ENCODE measurements around the gene PLA2G4C.

Gene PLA2G4C

GRCh38 chr19:48044561-48044960 lies 66.1 kb downstream of the PLA2G4C start:
- no peak overlapping the region for H3K27ac ChIP-seq (ENCODE audit: low read depth, low read length)
- H3K4me1 ChIP-seq (ENCODE audit: insufficient read depth, low read length) = no peaks in the 10 kb centered on the region
- H3K9ac ChIP-seq (ENCODE audit: low read length) = no peak overlapping the region
- H3K4me3 ChIP-seq (ENCODE audit: low read depth in 1 of 2, low read length in 2 of 2) = no peak overlapping the region
- peaks cover 0 to 4% of the 10 kb centered on the region in 2 donors for H3K27me3 ChIP-seq (ENCODE audit: control insufficient read depth in 1 of 2, insufficient read depth in 2 of 2, low read length in 2 of 2)
- no peaks in the 10 kb centered on the region for H3K36me3 ChIP-seq (ENCODE audit: insufficient read depth, low read length)
- no peaks in the 10 kb centered on the region for H3K9me3 ChIP-seq (ENCODE audit: low read length)

DNA sequence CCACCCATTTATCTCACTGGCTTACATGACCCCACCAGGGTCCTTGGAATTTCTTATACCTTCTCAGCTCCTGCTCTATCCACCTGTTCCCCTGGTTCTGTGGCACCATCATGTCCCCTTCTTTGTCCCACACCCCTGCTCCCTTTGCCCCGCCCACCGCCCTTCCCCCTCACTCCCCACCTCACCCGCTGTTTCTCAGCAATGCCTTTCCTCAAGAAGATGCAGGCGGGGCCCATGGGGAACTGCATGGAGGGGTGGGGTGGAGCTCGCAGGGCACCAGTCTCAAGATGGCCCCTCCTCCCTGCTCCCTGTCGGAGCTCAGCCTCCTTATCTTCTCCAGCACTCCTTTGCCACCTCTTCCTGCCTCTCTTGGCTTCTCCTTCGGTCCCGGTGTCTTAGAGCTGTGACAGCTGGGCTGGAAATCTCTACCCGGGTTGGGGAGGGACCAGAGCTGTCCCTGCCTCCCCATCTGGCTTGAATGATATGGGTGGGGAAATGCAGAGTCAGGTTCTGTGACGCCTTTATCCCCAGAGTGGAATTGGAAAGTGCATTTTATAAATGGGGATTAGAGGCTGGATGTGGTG lies 66.8 kb downstream of the PLA2G4C start, which contains the start of gene CABP5:
Gene CABP5 (minus strand): TSS at position 405 of the 584 bp plus-strand sequence. CDS start 157 bp downstream, at position 248.
- Histone ChIP-seq H3K27me3 (ENCODE audit: control insufficient read depth in 1 of 2, insufficient read depth in 2 of 2, low read length in 2 of 2) (peaks cover 0 to 4% of the 10 kb centered on the region in 2 donors), H3K9me3 (ENCODE audit: low read length) (no peaks in the 10 kb centered on the region), H3K4me1 (ENCODE audit: insufficient read depth, low read length) (no peaks in the 10 kb centered on the region), H3K4me3 (ENCODE audit: low read depth in 1 of 2, low read length in 2 of 2) (no peak within 1 kb of the TSS), H3K36me3 (ENCODE audit: insufficient read depth, low read length) (no peaks in the 10 kb centered on the region), H3K9ac (ENCODE audit: low read length) (no peak within 1 kb of the TSS), H3K27ac (ENCODE audit: low read depth, low read length) (no peak within 1 kb of the TSS)

DNA sequence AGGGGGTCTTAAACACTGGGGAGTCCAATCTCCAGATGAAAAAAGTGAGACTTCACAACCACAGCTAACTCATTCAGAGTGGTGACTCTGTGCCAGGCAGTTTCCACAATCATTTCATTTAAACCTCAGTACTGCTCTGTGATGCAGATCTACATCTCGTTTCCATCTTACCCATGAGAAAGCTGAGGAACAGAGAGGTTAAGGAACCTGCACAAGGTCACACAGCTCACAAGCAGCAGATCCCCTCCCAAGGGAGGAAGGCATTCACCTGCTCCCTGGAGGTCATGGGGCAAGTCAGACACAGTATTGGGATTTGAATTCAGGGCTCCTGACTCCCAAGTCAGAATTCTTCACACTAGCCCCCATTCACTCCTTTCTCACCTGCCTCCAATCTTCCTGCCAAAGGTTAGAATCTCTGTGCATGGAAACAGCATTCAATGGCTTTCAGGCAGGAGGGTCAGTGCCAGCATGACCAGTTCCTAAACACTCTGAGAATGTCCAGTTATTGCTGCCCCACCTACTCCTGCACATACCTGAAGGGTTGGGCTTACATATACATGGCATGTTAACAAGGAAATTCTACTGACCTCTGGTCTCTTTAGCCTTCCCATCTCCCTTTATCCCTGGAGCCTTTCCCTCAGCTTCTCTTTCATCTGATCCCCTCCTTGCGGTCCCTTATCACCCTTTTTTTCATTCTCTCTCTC lies 68.6 kb downstream of the PLA2G4C start:
- Histone ChIP-seq H3K27me3 (ENCODE audit: control insufficient read depth in 1 of 2, insufficient read depth in 2 of 2, low read length in 2 of 2) (peaks cover 0 to 4% of the 10 kb centered on the region in 2 donors), H3K4me1 (ENCODE audit: insufficient read depth, low read length) (no peaks in the 10 kb centered on the region), H3K9ac (ENCODE audit: low read length) (no peak overlapping the region)

DNA sequence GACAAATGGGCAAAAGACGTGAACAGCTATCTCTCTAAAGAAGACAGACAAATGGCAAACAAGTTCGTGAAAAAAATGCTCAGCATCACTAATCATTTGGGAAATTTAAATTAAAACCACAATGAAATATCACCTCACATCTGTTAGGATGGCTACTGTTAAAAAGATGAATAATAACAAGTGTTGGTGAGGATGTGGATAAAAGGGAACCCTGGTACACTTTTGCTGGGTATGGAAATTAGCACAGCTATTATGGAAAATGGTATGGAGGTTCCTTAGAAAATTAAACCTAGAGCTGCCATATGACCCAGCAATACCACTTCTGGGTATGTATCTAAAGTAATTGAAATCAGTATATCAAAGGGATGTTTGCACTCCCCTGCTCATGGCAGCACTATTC lies 73.9 kb downstream of the PLA2G4C start:
- H3K27ac ChIP-seq (ENCODE audit: low read depth, low read length) = no peak overlapping the region
- H3K9me3 ChIP-seq (ENCODE audit: low read length) = peaks cover 7% of the 10 kb centered on the region
- no peak overlapping the region for H3K4me3 ChIP-seq (ENCODE audit: low read depth in 1 of 2, low read length in 2 of 2)
- H3K4me1 ChIP-seq (ENCODE audit: insufficient read depth, low read length) = no peaks in the 10 kb centered on the region
- H3K27me3 ChIP-seq (ENCODE audit: control insufficient read depth in 1 of 2, insufficient read depth in 2 of 2, low read length in 2 of 2) = no peaks in the 10 kb centered on the region
- no peak overlapping the region for H3K9ac ChIP-seq (ENCODE audit: low read length)
- H3K36me3 ChIP-seq (ENCODE audit: insufficient read depth, low read length) = no peaks in the 10 kb centered on the region

More for the DNA sequence above, 68.6 kb downstream of the PLA2G4C start:
- no peak overlapping the region for H3K27ac ChIP-seq (ENCODE audit: low read depth, low read length)
- H3K36me3 ChIP-seq (ENCODE audit: insufficient read depth, low read length) = no peaks in the 10 kb centered on the region
- H3K9me3 ChIP-seq (ENCODE audit: low read length) = peaks cover under 1% of the 10 kb centered on the region
- no peak overlapping the region for H3K4me3 ChIP-seq (ENCODE audit: low read depth in 1 of 2, low read length in 2 of 2)

- Histone ChIP-seq H3K4me1 (ENCODE audit: insufficient read depth, low read length) (no peaks in the 10 kb centered on the region), H3K9ac (ENCODE audit: low read length) (no peak overlapping the region), H3K9me3 (ENCODE audit: low read length) (peaks cover 7% of the 10 kb centered on the region), H3K27ac (ENCODE audit: low read depth, low read length) (no peak overlapping the region), H3K27me3 (ENCODE audit: control insufficient read depth in 1 of 2, insufficient read depth in 2 of 2, low read length in 2 of 2) (no peaks in the 10 kb centered on the region), H3K36me3 (ENCODE audit: insufficient read depth, low read length) (no peaks in the 10 kb centered on the region), H3K4me3 (ENCODE audit: low read depth in 1 of 2, low read length in 2 of 2) (no peak overlapping the region)
These were observed 77.0 kb downstream of the PLA2G4C start for GRCh38 chr19:48033604-48034003.

- Histone ChIP-seq H3K4me1 (ENCODE audit: insufficient read depth, low read length) (no peaks in the 10 kb centered on the region), H3K9ac (ENCODE audit: low read length) (no peak overlapping the region), H3K9me3 (ENCODE audit: low read length) (no peaks in the 10 kb centered on the region), H3K27me3 (ENCODE audit: control insufficient read depth in 1 of 2, insufficient read depth in 2 of 2, low read length in 2 of 2) (peaks cover 0 to 3% of the 10 kb centered on the region in 2 donors), H3K36me3 (ENCODE audit: insufficient read depth, low read length) (no peaks in the 10 kb centered on the region), H3K4me3 (ENCODE audit: low read depth in 1 of 2, low read length in 2 of 2) (no peak overlapping the region), H3K27ac (ENCODE audit: low read depth, low read length) (no peak overlapping the region)
These were observed 80.5 kb downstream of the PLA2G4C start for GRCh38 chr19:48030073-48030472.

- no peak overlapping the region for H3K9ac ChIP-seq (ENCODE audit: low read length)
- H3K9me3 ChIP-seq (ENCODE audit: low read length) = no peaks in the 10 kb centered on the region
- H3K27me3 ChIP-seq (ENCODE audit: control insufficient read depth in 1 of 2, insufficient read depth in 2 of 2, low read length in 2 of 2) = peaks cover 0 to 3% of the 10 kb centered on the region in 2 donors
- H3K4me1 ChIP-seq (ENCODE audit: insufficient read depth, low read length) = no peaks in the 10 kb centered on the region
- H3K27ac ChIP-seq (ENCODE audit: low read depth, low read length) = no peak overlapping the region
- no peak overlapping the region for H3K4me3 ChIP-seq (ENCODE audit: low read depth in 1 of 2, low read length in 2 of 2)
- no peaks in the 10 kb centered on the region for H3K36me3 ChIP-seq (ENCODE audit: insufficient read depth, low read length)
These were observed 81.2 kb downstream of the PLA2G4C start for GRCh38 chr19:48029431-48029830.

- no peaks in the 10 kb centered on the region for H3K36me3 ChIP-seq (ENCODE audit: insufficient read depth, low read length)
- no peak overlapping the region for H3K4me3 ChIP-seq (ENCODE audit: low read depth in 1 of 2, low read length in 2 of 2)
- no peak overlapping the region for H3K9ac ChIP-seq (ENCODE audit: low read length)
- no peaks in the 10 kb centered on the region for H3K4me1 ChIP-seq (ENCODE audit: insufficient read depth, low read length)
- H3K27ac ChIP-seq (ENCODE audit: low read depth, low read length) = no peak overlapping the region
- peaks cover 0 to 3% of the 10 kb centered on the region in 2 donors for H3K27me3 ChIP-seq (ENCODE audit: control insufficient read depth in 1 of 2, insufficient read depth in 2 of 2, low read length in 2 of 2)
- no peaks in the 10 kb centered on the region for H3K9me3 ChIP-seq (ENCODE audit: low read length)
These were observed 85.1 kb downstream of the PLA2G4C start for GRCh38 chr19:48025480-48025879.

DNA sequence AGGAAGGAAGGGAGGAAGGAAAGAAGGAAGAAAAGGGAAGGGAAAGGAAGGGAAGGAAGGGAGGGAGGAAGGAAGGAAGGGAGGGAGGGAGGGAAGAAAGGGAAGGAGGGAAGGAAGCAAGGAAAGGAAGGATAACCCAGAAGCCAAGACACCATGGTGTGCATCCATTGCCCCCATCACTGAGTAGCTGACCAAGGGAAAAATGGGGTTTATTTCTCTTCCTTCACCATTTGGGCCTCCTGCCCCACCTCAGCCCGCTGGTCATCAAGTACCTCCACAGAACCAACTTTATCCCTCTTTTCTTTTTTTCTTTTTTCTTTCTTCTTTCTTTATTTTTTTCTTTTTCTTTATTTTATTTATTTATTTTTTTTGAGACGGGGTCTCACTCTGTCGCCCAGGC lies 87.1 kb downstream of the PLA2G4C start:
- no peak overlapping the region for H3K9ac ChIP-seq (ENCODE audit: low read length)
- no peak overlapping the region for H3K4me3 ChIP-seq (ENCODE audit: low read depth in 1 of 2, low read length in 2 of 2)
- H3K36me3 ChIP-seq (ENCODE audit: insufficient read depth, low read length) = no peaks in the 10 kb centered on the region
- H3K9me3 ChIP-seq (ENCODE audit: low read length) = no peaks in the 10 kb centered on the region
- H3K4me1 ChIP-seq (ENCODE audit: insufficient read depth, low read length) = no peaks in the 10 kb centered on the region
- H3K27me3 ChIP-seq (ENCODE audit: control insufficient read depth in 1 of 2, insufficient read depth in 2 of 2, low read length in 2 of 2) = peaks cover 0 to 3% of the 10 kb centered on the region in 2 donors
- no peak overlapping the region for H3K27ac ChIP-seq (ENCODE audit: low read depth, low read length)

GRCh38 chr19:48023011-48023410 lies 87.6 kb downstream of the PLA2G4C start:
- H3K4me1 ChIP-seq (ENCODE audit: insufficient read depth, low read length) = no peaks in the 10 kb centered on the region

GRCh38 chr19:48020686-48021085 lies 89.9 kb downstream of the PLA2G4C start:
- Histone ChIP-seq H3K4me3 (ENCODE audit: low read depth in 1 of 2, low read length in 2 of 2) (no peak overlapping the region), H3K27me3 (ENCODE audit: control insufficient read depth in 1 of 2, insufficient read depth in 2 of 2, low read length in 2 of 2) (no peaks in the 10 kb centered on the region), H3K4me1 (ENCODE audit: insufficient read depth, low read length) (no peaks in the 10 kb centered on the region), H3K9me3 (ENCODE audit: low read length) (no peaks in the 10 kb centered on the region), H3K9ac (ENCODE audit: low read length) (no peak overlapping the region), H3K27ac (ENCODE audit: low read depth, low read length) (no peak overlapping the region), H3K36me3 (ENCODE audit: insufficient read depth, low read length) (no peaks in the 10 kb centered on the region)

More at GRCh38 chr19:48023011-48023410, 87.6 kb downstream of the PLA2G4C start:
- no peaks in the 10 kb centered on the region for H3K9me3 ChIP-seq (ENCODE audit: low read length)
- no peak overlapping the region for H3K27ac ChIP-seq (ENCODE audit: low read depth, low read length)
- no peaks in the 10 kb centered on the region for H3K36me3 ChIP-seq (ENCODE audit: insufficient read depth, low read length)
- no peak overlapping the region for H3K9ac ChIP-seq (ENCODE audit: low read length)
- peaks cover 0 to 3% of the 10 kb centered on the region in 2 donors for H3K27me3 ChIP-seq (ENCODE audit: control insufficient read depth in 1 of 2, insufficient read depth in 2 of 2, low read length in 2 of 2)
- no peak overlapping the region for H3K4me3 ChIP-seq (ENCODE audit: low read depth in 1 of 2, low read length in 2 of 2)
